ENCODE data around the gene STK26.
"Not testable (repeated sequence)": the region's sequence is repeated elsewhere in the genome, so short reads cannot be mapped to it uniquely, and the experiment has no call there.

STK26 gene

DNA sequence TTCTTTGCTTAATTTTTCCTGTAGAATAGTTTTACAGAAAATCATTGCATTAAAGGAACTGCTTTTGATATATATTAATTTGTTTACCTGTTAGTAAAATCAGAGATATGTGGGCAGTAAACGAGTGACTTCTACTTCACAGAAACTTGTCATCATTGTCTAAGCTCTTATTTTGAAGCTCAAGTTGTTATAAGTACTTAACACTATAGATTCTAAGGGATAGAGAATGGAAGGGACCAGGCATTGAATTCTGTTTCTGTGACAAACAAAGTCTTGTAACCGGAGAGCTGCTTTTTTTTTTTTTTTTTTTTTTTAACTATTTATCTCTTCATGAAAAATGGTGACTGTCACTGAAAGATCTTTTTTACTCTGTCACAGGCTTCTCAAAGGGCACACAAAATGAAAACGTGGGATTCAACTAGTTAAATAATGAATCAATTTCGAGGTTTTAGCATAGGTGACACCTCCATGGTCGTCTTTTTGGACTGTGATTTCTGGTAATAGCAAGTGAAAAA, 14.4 kb downstream of the STK26 start:
- DNase-seq (ENCODE audit: low read depth), result no peak

DNA sequence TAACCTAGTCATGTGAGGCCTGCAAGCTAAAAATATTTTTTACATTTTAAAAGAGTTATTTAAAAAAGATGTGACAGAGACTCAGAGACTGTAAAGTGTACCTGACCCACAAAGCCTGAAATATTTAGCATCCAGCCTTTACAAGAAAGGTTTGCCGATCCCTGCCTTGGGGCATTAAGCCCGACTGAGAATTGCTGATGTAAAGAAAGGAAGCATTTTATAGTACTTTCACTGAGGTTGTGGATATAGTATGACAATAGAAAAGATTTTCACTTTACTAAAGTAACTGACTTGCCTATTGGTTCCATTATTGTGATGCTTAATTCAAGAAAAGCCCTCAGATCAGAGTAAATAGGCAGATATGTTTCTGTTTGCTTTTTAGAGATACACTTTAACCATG, 17.0 kb downstream of the STK26 start:
- DNase-seq (ENCODE audit: low read depth), result no peak

DNA sequence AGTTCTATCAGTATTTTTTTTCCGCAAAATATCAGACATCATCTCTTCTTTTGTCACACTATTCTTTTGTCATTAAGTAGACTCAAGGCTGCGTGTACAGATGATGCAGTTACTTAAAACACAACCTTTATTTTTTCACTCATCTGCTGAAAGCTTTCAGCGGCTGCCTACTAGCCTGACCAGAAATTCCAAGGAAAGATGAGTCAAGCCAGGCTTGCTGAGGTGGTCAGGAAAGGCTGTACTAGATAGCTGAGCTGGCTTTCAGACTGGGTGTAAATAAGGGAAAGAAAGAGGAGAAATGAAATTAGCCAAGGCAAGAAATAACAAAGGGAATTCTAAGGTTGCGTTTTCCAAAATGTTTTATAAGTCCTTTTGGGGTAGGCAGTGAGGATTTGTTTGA, 17.9 kb downstream of the STK26 start:
- DNase-seq (ENCODE audit: low read depth), result no peak

DNA sequence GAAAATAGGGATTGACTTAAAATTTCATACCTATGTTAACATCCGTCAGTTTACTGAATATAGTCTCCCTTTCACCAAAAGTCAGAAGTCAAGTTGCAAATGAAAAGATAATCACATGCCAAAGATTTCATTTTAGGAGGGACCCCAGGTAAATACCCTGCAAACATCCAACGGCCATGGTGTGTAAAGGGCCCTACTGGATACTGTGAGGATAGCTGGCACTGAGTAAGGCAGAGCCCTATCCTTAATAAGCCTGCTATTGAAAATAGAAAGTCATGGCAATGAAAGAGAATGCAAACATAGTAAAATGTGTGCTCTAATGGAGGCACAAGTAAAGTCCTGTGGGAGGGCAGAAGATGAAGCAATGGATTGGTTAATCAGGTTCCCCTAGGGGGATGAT, 20.9 kb downstream of the STK26 start:
- DNase-seq (ENCODE audit: low read depth), result no peak

DNA sequence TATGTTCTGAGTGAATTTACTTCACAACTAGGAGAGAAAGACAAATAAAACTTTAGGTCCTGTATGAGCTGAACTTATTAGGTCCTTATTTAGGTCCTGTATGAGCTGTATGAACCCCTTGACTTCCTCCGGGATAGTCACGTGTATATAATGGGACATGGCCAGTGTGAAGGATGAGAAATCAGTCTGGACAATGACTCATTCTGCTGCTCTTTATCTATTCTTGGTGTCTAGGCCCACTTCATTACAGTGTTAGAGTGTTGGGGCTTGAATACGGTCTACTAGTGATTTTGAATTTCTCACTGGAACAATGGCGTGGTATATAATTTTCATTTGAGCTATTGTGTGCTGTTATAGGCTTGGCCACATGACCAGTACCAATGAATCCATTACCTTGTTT, 21.9 kb downstream of the STK26 start:
- DNase-seq (ENCODE audit: low read depth), result no peak

DNA sequence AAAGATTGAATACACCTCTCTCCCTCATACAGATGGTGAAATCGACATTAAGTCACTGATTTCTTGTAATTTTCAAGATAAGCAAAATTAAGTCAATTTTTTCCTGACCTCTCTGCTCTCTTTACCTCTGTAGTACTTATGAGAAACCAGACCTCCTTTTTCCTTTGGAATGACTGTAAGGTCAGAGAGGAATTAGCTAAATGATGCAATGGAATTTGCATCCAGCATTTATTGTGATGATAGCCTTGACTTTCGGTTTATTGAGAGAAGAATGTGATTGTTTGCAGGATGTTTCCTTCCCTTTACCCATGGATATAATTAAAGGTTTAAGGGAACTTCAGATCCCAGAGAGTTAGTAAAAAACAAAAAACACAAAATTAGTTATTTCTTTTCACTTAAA, 22.4 kb downstream of the STK26 start:
- DNase-seq (ENCODE audit: low read depth), result no peak

DNA sequence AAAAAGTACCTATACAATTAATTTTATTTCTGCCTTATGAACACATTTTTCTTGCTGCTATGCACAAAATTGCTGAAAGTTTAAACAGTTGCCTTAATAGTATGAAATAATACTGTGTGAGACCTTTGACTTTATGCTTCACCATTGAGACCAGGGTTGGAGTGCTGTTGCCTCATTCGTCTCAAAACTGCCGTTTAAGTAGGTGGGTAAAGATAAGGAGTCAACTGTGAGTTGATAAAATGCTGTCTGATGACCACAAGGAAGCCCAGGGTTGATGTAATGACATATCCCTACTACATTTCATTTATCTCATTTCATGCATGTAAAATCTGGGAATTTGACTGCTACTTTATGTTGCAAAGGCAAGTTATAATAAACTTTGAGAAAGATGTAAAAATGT, 23.4 kb downstream of the STK26 start:
- DNase-seq (ENCODE audit: low read depth), result no peak

DNA sequence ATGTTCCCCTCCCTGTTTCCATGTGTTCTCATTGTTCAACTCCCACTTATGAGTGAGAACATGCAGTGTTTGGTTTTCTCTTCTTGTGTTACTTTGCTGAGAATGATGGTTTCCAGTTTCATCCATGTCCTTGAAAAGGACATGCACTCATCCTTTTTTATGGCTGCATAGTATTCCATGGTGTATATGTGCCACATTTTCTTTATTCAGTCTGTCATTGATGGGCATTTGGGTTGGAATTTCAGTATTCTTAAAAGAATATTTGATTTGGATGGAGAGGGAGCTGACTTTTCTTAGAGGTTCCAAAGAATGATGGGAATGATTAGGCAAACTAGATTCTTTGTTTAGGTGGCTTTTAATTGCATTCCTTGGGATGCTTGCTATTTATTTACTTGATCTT, 28.7 kb downstream of the STK26 start:
- not testable (repeated sequence) for DNase-seq (ENCODE audit: low read depth)

DNA sequence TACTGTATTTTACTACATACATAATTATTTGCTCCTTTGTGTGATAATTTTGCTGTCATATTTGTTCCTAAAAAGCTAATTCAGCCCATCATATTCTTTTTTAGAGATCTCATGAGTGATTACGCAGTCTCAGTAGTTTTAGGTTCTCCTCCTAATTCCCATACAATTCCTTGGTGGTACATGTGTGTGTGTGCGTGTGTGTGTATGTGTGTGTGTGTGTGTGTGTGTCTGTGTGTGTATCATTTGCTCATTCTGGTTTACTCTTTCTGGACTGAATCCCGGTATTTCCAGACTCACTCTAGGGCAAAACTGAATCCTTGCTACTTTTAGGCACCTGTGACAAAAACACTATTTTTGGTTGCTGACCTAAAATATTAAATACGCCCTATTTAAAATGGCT, 34.9 kb downstream of the STK26 start:
- no peak for DNase-seq (ENCODE audit: low read depth)

DNA sequence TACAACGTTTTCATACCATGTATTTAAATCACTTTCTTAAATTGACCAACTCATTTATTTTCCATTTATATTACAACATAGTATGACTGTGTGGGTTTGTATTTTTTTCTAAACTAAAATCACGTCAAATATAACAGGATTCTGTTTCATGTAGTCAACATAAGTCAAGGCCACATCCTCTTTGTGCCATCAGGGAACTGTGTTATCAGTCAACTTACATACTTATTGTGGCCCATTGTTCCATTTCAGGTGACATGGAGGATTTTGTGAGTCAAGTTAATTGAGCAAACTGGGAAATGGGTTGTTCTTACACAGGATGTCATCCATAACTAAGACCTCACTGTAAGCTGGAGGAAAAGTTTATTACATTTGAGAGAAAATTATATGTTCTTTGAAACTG, 35.9 kb downstream of the STK26 start:
- no peak for DNase-seq (ENCODE audit: low read depth)

DNA sequence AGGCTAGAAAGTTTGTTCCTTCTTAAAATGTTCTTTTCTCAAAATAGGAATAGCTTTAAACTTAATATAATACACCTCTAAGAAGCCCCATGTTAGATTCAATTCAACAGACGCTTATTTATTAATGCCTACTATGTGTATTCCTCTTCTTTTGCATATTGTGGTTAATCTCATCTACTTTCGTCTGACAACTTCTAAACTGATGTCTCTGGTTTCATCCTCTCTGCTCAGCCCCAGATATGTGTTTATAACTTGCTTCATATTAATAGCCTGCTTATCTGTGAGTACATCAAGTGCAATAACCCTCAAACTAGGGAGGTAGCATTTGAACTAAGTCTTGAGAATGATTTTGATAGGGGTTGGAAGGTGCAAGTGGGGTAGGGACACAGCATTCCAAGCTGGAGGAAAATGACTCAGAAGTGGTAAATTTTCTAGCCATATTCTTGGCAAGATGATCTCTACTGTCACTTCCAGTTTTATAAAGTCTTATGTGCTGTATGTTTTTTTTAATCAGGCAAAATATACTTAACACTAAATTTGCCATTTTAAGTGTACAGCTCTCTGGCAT, 37.0 kb downstream of the STK26 start:
- DNase-seq (ENCODE audit: low read depth), result no peak

DNA sequence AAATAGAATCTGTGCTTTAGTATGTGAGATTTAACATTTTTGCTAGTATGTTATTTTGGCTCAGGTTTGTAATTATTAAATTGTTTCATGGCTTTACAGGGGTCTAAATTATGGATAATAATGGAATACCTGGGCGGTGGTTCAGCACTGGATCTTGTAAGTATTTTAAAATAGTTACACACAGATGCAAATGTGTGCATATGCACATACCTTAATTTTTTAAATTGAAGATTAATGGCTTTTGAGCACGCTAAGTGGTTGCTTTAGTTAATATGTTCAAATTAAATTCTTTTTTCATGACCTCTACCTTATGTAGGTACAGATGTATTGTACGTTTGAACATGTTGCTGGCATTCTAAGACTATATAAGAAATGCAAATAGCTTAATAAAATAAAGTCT, 40.2 kb downstream of the STK26 start:
- no peak for DNase-seq (ENCODE audit: low read depth)

DNA sequence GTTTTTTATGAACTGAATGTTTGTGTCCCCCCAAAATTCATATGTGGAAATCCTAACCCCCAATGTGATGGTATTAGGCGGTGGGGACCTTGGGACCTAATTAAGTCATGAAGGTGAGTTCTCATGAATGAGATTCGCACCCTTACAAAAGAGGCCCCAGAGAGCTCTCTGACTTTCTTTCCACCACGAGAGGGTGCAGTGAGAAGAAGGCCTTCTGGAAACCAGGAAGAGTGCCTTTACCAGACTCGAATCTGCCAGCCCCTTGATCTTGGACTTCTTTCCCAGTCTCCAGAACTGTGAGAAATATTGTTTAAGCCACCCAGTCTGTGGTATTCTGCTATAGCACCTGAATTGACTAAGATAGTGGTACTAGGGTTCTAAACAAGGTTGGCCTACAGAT, 40.8 kb downstream of the STK26 start:
- no peak for DNase-seq (ENCODE audit: low read depth)

DNA sequence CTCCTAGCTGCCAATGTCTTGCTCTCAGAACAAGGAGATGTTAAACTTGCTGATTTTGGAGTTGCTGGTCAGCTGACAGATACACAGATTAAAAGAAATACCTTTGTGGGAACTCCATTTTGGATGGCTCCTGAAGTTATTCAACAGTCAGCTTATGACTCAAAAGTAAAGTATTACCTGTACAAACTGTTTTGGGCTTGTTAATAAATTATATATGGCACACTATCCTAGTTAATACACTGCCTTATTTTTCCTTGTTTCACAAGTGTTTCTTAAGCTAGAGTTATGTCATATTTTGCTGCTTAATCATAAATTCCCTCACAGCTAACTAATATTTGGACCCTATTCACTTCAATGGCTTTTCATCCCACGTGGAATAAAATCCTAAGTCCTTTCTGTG, 45.3 kb downstream of the STK26 start:
- no peak for DNase-seq (ENCODE audit: low read depth)

DNA sequence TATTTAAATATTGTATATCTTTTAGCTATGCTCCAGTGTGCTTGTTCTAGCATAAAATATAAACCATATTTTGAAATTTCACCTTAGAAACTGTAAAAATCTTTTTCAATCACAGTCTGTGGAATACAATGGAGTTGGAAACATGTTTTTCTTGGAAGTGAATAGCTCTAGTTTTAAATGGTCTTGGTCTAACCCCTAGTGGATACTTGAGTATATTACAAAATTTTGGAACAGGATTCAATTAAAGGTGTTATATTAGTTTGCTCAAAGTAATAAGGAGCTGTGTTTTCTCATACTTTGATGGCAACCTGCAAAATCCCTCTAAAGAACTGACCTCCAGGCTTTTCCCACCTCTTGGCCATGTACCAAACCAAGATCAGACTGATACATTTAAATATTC, 48.2 kb downstream of the STK26 start:
- DNase-seq (ENCODE audit: low read depth), result no peak

DNA sequence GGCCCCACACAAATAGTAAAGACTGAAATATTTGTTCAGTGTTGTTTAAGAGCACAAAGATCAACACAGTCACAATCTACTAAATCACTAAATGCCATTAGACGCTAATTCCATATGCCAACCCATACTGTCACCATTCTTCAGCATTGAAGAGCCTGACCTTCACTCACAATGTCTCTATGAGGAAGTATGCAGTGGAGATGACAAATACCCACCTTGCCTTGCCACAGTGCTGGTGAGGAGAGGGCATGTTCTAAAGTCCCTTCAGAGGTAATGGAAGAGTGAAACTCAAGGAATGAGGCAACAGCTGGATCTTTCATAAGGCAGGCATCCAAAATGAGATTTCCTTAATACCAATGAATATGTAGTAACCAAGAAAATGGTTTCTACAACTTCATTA, 54.3 kb downstream of the STK26 start:
- DNase-seq (ENCODE audit: low read depth), result no peak

DNA sequence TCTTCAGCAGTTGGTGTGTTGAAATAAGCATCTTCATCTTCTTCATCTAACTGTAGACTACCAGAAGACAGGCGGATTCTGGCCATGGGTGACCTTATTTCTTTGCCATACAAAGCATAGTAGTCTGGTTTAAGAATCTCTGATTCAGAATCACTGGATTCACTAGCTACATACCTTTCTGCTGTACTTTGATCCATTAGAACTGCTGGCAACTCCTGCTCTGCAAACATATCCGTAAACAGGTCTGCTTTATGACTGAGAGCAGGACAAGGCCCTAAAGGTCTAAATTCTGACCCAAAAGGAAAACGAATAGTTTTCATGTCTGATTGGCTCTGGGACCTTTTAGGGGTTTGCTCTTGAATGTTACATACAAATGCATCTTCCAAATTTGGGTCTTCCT, 54.8 kb downstream of the STK26 start:
- no peak for DNase-seq (ENCODE audit: low read depth)

DNA sequence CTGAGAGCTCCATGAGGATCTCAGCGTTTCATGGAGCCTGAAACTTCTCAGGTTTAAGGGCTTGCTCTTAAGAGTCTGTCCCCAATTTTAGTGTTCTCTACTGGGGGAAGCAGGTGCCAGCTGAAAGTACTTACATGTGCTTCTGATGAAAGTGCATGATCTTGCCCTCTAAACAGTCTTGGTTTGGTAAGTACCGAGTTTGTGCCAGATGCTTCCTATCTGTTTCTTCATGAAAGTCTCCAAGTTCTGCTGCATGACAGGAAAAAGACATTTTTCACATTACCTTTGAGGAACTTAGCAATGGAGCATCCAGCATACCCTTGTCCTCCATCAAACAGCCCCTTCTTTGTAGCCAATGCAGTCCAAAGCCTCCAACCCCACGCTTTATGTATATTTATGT, 62.7 kb downstream of the STK26 start:
- no peak for DNase-seq (ENCODE audit: low read depth)

DNA sequence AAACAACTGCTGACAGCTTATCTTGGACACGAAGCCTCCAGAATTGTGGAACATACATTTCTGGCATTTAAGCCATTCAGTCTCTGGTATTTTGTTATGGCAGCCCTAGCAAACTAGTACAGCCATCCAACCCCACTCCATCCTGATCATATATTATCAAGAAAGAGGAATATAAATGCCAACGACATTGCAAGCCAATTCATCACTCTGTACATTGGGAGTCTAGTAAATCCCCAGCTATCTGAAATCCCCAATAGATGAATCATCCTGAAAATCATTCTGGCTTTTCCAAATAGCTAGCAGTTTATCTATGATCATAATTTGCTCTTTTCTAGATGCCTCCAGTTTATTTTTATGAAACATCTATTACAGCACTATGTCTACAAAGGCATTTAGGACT, 63.6 kb downstream of the STK26 start:
- DNase-seq (ENCODE audit: low read depth), result peak; percentile 17

DNA sequence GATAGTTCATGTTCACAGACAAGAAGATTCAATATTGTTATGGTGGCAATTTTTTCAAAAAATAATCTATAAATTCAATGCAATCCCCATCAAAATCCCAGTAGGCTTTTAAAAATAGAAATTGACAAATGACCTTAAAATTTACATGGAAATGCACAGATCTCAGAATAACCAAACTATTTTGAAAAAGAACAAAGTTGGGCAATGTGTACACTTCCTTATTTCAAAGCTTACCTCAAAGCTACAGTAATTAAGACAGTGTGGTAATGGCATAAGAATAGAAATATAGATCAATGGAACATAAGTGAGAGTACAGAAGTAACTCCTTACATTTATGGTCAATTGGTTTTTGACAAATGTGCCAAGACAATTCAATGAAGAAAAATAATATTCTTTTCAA, 65.8 kb downstream of the STK26 start:
- DNase-seq (ENCODE audit: low read depth), result no peak

DNA sequence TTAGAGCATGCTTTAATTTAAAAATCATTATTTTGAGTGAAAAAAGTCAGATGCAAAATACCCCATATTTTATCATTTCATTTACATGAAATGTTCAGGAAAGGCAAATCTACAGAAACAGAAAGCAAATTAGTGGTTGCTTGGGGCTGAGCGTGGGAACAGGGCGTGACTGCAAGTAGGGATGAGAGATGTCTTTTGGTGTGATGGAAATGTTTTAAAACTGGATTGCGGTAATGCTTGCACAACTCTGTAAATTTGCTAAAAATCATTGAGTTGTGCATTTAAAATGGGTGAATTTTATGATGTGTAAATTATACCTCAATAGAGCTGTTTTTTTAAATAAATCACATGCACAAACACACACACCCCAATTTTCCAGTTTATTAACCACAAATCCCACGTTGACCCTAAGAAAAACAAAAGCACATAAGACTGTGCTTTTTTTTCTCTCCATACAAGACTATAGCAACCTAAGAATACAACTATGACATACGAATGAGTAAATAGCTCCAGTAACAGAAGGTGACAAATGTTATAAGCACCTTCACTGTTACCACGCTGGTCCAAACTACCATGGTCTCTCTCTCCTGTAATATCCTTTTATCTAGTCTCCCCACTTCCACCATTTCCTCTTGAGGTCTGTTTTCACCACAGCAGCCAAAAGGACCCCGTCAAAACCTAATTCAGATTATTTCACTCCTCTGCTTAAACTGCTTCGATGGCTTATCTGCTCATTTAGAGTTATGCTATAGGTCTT, 67.5 kb downstream of the STK26 start:
- no peak for DNase-seq (ENCODE audit: low read depth)

DNA sequence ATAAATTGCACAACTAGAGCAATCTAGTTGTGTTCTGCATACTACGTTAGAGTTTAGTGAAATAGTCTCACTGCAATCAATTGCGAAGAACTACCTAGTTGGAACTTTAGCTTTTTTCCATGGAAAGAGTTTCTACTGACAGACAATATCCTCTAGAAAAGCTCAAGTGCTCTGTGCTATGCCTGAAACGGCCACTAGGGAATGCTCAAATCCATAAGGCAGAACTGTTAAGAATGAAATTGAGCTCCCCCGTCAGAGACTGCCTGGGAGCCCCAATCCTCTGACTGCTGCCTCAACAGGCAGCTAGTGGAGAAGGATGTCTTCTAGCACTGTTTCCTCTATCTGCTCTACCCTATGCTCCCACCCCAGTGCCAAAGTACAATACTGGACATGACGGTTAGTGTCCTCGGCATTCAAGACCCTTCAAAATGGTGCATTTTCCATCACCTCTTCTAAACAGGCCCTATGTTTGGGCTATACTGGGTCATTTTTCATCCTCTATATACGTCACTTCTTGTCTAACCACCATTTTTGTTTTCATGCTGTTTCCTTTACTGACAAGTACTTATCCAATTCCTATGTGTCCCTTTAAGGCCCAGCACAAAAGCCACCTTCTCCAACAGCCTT, 69.5 kb downstream of the STK26 start:
- no peak for DNase-seq (ENCODE audit: low read depth)

DNA sequence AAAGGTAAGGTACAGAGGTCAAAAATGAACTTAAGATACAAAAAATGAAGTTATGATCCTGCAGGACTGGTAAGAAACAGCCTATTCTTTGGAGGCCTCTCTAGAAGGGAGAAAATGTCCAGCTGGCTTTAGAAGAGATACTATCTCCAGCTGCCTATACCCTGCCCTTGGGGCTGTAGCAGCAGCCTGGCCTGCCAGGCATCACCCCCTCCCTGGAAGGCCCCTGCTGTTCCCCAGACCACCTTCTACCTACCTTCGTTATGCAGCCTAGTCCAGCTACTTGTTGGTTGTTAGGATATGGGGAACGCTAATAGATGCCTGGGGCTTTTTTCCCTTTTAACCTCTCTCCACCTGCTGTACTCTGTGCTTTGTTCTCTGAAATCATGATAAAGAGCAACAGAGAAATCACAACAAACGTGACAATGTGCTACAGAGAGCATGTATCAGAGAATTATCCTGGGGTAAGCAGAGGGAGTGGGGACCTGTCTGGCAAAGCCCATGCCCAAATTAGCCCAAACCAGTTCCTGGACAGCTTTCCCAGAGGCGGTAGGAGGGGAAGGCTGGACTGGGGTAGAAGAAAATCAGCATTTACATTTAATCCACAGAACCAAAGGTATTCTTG, 70.2 kb downstream of the STK26 start:
- DNase-seq (ENCODE audit: low read depth), result no peak

All from non-pigmented ciliary epithelial cell (primary cell).